ENCODE measurements around the gene CYTH1.

Gene CYTH1

GRCh38 chr17:78771758-78772382, 10.2 kb downstream of the CYTH1 start:
- H3K4me1 Mint-ChIP-seq = peaks cover 25% of the 10 kb centered on the region
- no peaks in the 10 kb centered on the region for H3K36me3 Mint-ChIP-seq

GRCh38 chr17:78769196-78769773, 12.8 kb downstream of the CYTH1 start:
- H3K4me1 Mint-ChIP-seq = peaks cover 18% of the 10 kb centered on the region
- no peaks in the 10 kb centered on the region for H3K27me3 Mint-ChIP-seq
- H3K9me3 Mint-ChIP-seq = no peaks in the 10 kb centered on the region
- ATAC-seq (ENCODE audit: low read depth) = no peak
- no peak overlapping the region for H3K27ac Mint-ChIP-seq
- no peak overlapping the region for H3K4me3 Mint-ChIP-seq
- peaks cover 4% of the 10 kb centered on the region for H3K36me3 Mint-ChIP-seq
- DNase-seq (ENCODE audit: low spot score in 2 of 2) = no peak

More at GRCh38 chr17:78771758-78772382, 10.2 kb downstream of the CYTH1 start:
- H3K27ac Mint-ChIP-seq = peak overlapping the region; percentile 92
- peak in 1 of 2 donors; percentile 23 for DNase-seq (ENCODE audit: low spot score in 2 of 2)
- peak; percentile 61 for ATAC-seq (ENCODE audit: low read depth)
- H3K9me3 Mint-ChIP-seq = no peaks in the 10 kb centered on the region
- peak overlapping the region; percentile 75 for H3K4me3 Mint-ChIP-seq
- H3K27me3 Mint-ChIP-seq = no peaks in the 10 kb centered on the region

GRCh38 chr17:78767806-78768205, 14.3 kb downstream of the CYTH1 start:
- no peak overlapping the region for H3K4me3 Mint-ChIP-seq
- no peak for DNase-seq (ENCODE audit: low spot score in 2 of 2)

GRCh38 chr17:78766743-78767294, 15.3 kb downstream of the CYTH1 start:
- peaks cover 9% of the 10 kb centered on the region for H3K36me3 Mint-ChIP-seq
- DNase-seq (ENCODE audit: low spot score in 2 of 2) = no peak
- no peaks in the 10 kb centered on the region for H3K27me3 Mint-ChIP-seq
- peak; percentile 73 for ATAC-seq (ENCODE audit: low read depth)
- no peaks in the 10 kb centered on the region for H3K9me3 Mint-ChIP-seq
- no peak overlapping the region for H3K4me3 Mint-ChIP-seq
- H3K27ac Mint-ChIP-seq = no peak overlapping the region
- peaks cover 20% of the 10 kb centered on the region for H3K4me1 Mint-ChIP-seq

More at GRCh38 chr17:78767806-78768205, 14.3 kb downstream of the CYTH1 start:
- no peak for ATAC-seq (ENCODE audit: low read depth)
- no peaks in the 10 kb centered on the region for H3K27me3 Mint-ChIP-seq
- H3K27ac Mint-ChIP-seq = no peak overlapping the region
- no peaks in the 10 kb centered on the region for H3K9me3 Mint-ChIP-seq
- peaks cover 4% of the 10 kb centered on the region for H3K36me3 Mint-ChIP-seq
- peaks cover 19% of the 10 kb centered on the region for H3K4me1 Mint-ChIP-seq

- Mint-ChIP-seq H3K27me3 (no peaks in the 10 kb centered on the region), H3K4me1 (peaks cover 21% of the 10 kb centered on the region), H3K9me3 (no peaks in the 10 kb centered on the region), H3K4me3 (no peak overlapping the region), H3K27ac (no peak overlapping the region), H3K36me3 (peaks cover 9% of the 10 kb centered on the region)
- no peak for DNase-seq (ENCODE audit: low spot score in 2 of 2)
- no peak for ATAC-seq (ENCODE audit: low read depth)
Observed at GRCh38 chr17:78766225-78766624, 15.8 kb downstream of the CYTH1 start.

GRCh38 chr17:78765821-78766220, 16.3 kb downstream of the CYTH1 start:
- H3K27me3 Mint-ChIP-seq = no peaks in the 10 kb centered on the region
- H3K4me3 Mint-ChIP-seq = no peak overlapping the region
- H3K4me1 Mint-ChIP-seq = peaks cover 25% of the 10 kb centered on the region
- DNase-seq (ENCODE audit: low spot score in 2 of 2) (no peak), ATAC-seq (ENCODE audit: low read depth) (no peak)
- H3K27ac Mint-ChIP-seq = no peak overlapping the region
- H3K36me3 Mint-ChIP-seq = peaks cover 9% of the 10 kb centered on the region
- H3K9me3 Mint-ChIP-seq = no peaks in the 10 kb centered on the region

GRCh38 chr17:78764871-78765270, 17.2 kb downstream of the CYTH1 start:
- H3K27me3 Mint-ChIP-seq = no peaks in the 10 kb centered on the region
- peaks cover 9% of the 10 kb centered on the region for H3K36me3 Mint-ChIP-seq
- ATAC-seq (ENCODE audit: low read depth) (no peak), DNase-seq (ENCODE audit: low spot score in 2 of 2) (no peak)
- H3K4me1 Mint-ChIP-seq = peaks cover 26% of the 10 kb centered on the region
- no peaks in the 10 kb centered on the region for H3K9me3 Mint-ChIP-seq
- H3K4me3 Mint-ChIP-seq = peak overlapping the region; percentile 0
- H3K27ac Mint-ChIP-seq = peak overlapping the region; percentile 32

GRCh38 chr17:78763561-78763960, 18.5 kb downstream of the CYTH1 start:
- no peak overlapping the region for H3K4me3 Mint-ChIP-seq
- no peaks in the 10 kb centered on the region for H3K27me3 Mint-ChIP-seq
- H3K27ac Mint-ChIP-seq = peak overlapping the region; percentile 31
- H3K4me1 Mint-ChIP-seq = peaks cover 38% of the 10 kb centered on the region
- no peak for ATAC-seq (ENCODE audit: low read depth)
- no peaks in the 10 kb centered on the region for H3K9me3 Mint-ChIP-seq
- no peak for DNase-seq (ENCODE audit: low spot score in 2 of 2)
- peaks cover 9% of the 10 kb centered on the region for H3K36me3 Mint-ChIP-seq

GRCh38 chr17:78761789-78762406, 20.2 kb downstream of the CYTH1 start:
- ATAC-seq (ENCODE audit: low read depth) = no peak
- no peak for DNase-seq (ENCODE audit: low spot score in 2 of 2)
- no peak overlapping the region for H3K4me3 Mint-ChIP-seq
- no peaks in the 10 kb centered on the region for H3K27me3 Mint-ChIP-seq
- peak overlapping the region; percentile 94 for H3K27ac Mint-ChIP-seq
- no peaks in the 10 kb centered on the region for H3K9me3 Mint-ChIP-seq
- peaks cover 9% of the 10 kb centered on the region for H3K36me3 Mint-ChIP-seq
- peaks cover 46% of the 10 kb centered on the region for H3K4me1 Mint-ChIP-seq

- H3K36me3 Mint-ChIP-seq = peaks cover 9% of the 10 kb centered on the region
- ATAC-seq (ENCODE audit: low read depth) (peak; percentile 59), DNase-seq (ENCODE audit: low spot score in 2 of 2) (peak in 1 of 2 donors; percentile 46)
- H3K4me3 Mint-ChIP-seq = peak overlapping the region; percentile 16
- no peaks in the 10 kb centered on the region for H3K27me3 Mint-ChIP-seq
- peak overlapping the region; percentile 94 for H3K27ac Mint-ChIP-seq
- no peaks in the 10 kb centered on the region for H3K9me3 Mint-ChIP-seq
- H3K4me1 Mint-ChIP-seq = peaks cover 49% of the 10 kb centered on the region
Observed at GRCh38 chr17:78759969-78760352, 22.1 kb downstream of the CYTH1 start.

GRCh38 chr17:78759203-78759968, 22.7 kb downstream of the CYTH1 start:
- Mint-ChIP-seq H3K27ac (peak overlapping the region; percentile 94), H3K4me1 (peaks cover 44% of the 10 kb centered on the region), H3K27me3 (no peaks in the 10 kb centered on the region), H3K9me3 (no peaks in the 10 kb centered on the region), H3K36me3 (peaks cover 6% of the 10 kb centered on the region), H3K4me3 (peak overlapping the region; percentile 16)
- DNase-seq (ENCODE audit: low spot score in 2 of 2) (peak; percentile 62 to 78), ATAC-seq (ENCODE audit: low read depth) (peak; percentile 88)

- H3K4me1 Mint-ChIP-seq = peaks cover 43% of the 10 kb centered on the region
- peak overlapping the region; percentile 53 for H3K27ac Mint-ChIP-seq
- H3K9me3 Mint-ChIP-seq = no peaks in the 10 kb centered on the region
- ATAC-seq (ENCODE audit: low read depth) = peak; percentile 37
- no peak overlapping the region for H3K4me3 Mint-ChIP-seq
- no peaks in the 10 kb centered on the region for H3K27me3 Mint-ChIP-seq
- H3K36me3 Mint-ChIP-seq = no peaks in the 10 kb centered on the region
- DNase-seq (ENCODE audit: low spot score in 2 of 2) = no peak
Observed at GRCh38 chr17:78753316-78754250, 28.5 kb downstream of the CYTH1 start.
